Measurements from ENCODE around the gene TXLNB. TPM values are rescaled to one million over a fixed set of nuclear protein-coding genes. Genes with fewer than 3 reads are reported as not detected.
"Not testable (repeated sequence)": the region's sequence is repeated elsewhere in the genome, so short reads cannot be mapped to it uniquely, and the experiment has no call there.

The TXLNB gene
- total and polyA plus RNA-seq, 8 donors = 0.55 to 2.2 (median 1.6) TPM

DNA sequence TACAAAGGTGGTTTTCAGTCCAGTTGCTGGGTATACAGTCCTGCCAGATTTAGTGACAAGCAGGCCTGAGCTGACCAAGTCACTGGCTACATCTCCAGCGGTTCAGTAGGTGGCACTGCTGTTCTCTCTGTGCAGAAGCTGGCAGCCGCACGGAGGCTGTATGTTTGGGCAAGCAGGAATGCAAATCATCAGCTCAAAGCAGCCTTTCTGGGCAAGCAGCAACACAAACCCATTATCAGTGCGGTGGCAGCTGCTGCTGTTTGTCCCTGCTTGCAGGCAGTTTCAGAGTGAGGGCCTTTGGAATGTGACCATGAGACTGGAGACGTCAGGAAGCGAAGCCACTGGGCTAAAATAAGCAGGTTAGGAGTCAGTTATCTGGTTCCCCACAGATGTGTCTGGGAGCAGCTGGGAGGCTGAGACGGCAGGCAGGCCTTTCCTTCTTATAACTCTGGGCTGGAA lies 72.5 kb downstream of the TXLNB start:
- no peaks in the 10 kb centered on the region for H3K9me3 ChIP-seq
- H3K27ac ChIP-seq = peak overlapping the region; percentile 2 to 10
- H3K4me1 ChIP-seq = peaks cover 7 to 10% of the 10 kb centered on the region in 2 donors
- H3K4me3 ChIP-seq = no peak overlapping the region
- TF ChIP-seq CTCF (IDR thresholded peaks at IDR 0.05) = peak; percentile 60 to 70
- H3K27me3 ChIP-seq = no peaks in the 10 kb centered on the region
- DNase-seq = peak; percentile 76 to 89 (median 86)
- intact Hi-C loops (cut with DNase I) = no loop called here
- H3K36me3 ChIP-seq = no peaks in the 10 kb centered on the region
- ATAC-seq = peak; percentile 100

DNA sequence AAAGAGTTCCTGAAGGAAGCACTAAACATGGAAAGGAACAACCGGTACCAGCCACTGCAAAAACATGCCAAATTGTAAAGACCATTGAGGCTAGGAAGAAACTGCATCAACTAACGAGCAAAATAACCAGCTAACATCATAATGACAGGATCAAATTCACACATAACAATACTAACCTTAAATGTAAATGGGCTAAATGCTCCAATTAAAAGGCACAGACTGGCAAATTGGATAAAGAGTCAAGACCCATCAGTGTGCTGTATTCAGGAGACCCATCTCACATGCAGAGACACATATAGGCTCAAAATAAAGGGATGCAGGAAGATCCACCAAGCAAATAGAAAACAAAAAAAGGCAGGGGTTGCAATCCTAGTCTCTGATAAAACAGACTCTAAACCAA lies 79.3 kb downstream of the TXLNB start:
- H3K27me3 ChIP-seq; intact Hi-C loops (cut with DNase I); DNase-seq; H3K4me1 ChIP-seq; H3K36me3 ChIP-seq; H3K27ac ChIP-seq; H3K4me3 ChIP-seq; ATAC-seq: not testable (repeated sequence)
- peaks cover 0 to 33% of the 10 kb centered on the region in 2 donors for H3K9me3 ChIP-seq

- H3K27me3 ChIP-seq; H3K4me1 ChIP-seq; H3K36me3 ChIP-seq; intact Hi-C loops (cut with DNase I); H3K27ac ChIP-seq; DNase-seq; H3K4me3 ChIP-seq; ATAC-seq: not testable (repeated sequence)
- H3K9me3 ChIP-seq = peaks cover 0 to 49% of the 10 kb centered on the region in 2 donors
These were observed 81.0 kb downstream of the TXLNB start for GRCh38 chr6:139210766-139211165.

DNA sequence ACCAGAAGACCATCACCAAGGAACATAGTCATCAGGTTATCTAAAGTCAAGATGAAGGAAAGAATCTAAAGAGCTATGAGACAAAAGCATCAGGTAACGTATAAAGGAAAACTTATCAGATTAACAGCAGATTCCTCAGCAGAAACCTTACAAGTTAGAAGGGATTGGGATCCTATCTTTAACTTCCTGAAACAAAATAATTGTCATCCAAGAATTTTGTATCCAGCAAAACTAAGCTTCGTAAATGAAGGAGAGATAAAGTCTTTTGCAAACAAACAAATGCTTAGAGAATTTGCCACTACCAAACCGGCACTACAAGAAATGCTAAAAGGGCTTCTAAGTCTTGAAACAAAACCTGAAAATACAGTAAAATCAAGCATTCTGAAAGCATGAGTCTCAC lies 86.0 kb downstream of the TXLNB start:
- Histone ChIP-seq H3K4me1 (no peaks in the 10 kb centered on the region), H3K4me3 (no peak overlapping the region), H3K36me3 (no peaks in the 10 kb centered on the region), H3K27me3 (no peaks in the 10 kb centered on the region), H3K27ac (no peak overlapping the region), H3K9me3 (peaks cover 0 to 56% of the 10 kb centered on the region in 2 donors)
- no peak for DNase-seq
- intact Hi-C loops (cut with DNase I) = no loop called here
- no peak for TF ChIP-seq CTCF (IDR thresholded peaks at IDR 0.05)
- no peak for ATAC-seq

GRCh38 chr6:139204978-139205377 lies 86.8 kb downstream of the TXLNB start:
- no peaks in the 10 kb centered on the region for H3K27me3 ChIP-seq
- ATAC-seq (no peak), DNase-seq (no peak)

DNA sequence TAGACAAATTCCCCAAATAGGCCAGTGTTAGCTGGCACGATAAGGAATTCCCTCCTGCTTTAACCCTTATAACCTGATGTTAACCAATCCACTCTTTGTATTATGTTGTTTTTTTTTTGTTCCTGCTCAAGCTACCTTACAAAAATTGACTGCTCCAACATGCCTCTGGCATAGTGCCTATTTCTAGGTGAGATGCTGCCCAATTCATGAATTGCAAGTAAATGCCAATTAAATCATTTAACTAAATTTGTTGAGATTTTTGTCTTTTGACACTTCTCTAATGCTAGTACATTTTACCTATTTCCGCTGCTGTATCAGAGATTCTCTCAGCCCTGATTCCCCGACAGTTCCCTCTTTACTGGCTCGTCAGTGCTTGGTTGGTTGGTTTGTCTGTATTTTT lies 90.4 kb downstream of the TXLNB start:
- Histone ChIP-seq H3K9me3 (peaks cover 0 to 17% of the 10 kb centered on the region in 2 donors), H3K36me3 (no peaks in the 10 kb centered on the region), H3K27ac (no peak overlapping the region), H3K27me3 (no peaks in the 10 kb centered on the region), H3K4me3 (no peak overlapping the region), H3K4me1 (no peaks in the 10 kb centered on the region)
- no peak for TF ChIP-seq CTCF (IDR thresholded peaks at IDR 0.05)
- no peak for ATAC-seq
- no peak for DNase-seq
- intact Hi-C loops (cut with DNase I) = no loop called here

More at GRCh38 chr6:139204978-139205377, 86.8 kb downstream of the TXLNB start:
- Histone ChIP-seq H3K4me1 (no peaks in the 10 kb centered on the region), H3K27ac (no peak overlapping the region), H3K9me3 (peaks cover 0 to 47% of the 10 kb centered on the region in 2 donors), H3K36me3 (no peaks in the 10 kb centered on the region), H3K4me3 (no peak overlapping the region)
- intact Hi-C loops (cut with DNase I) = no loop called here
- TF ChIP-seq CTCF (IDR thresholded peaks at IDR 0.05) = no peak
